ENCODE measurements around the gene DCAF15. TPM values are rescaled to one million over a fixed set of nuclear protein-coding genes. Genes with fewer than 3 reads are reported as not detected.
"Not testable (repeated sequence)": the region's sequence is repeated elsewhere in the genome, so short reads cannot be mapped to it uniquely, and the experiment has no call there.

DCAF15 gene
- total RNA-seq, 1 donor from 2014 or later = 35.1 TPM

GRCh38 chr19:13972368-13973155, 20.3 kb downstream of the DCAF15 start:
- no peak for DNase-seq

GRCh38 chr19:13973479-13973878, 21.2 kb downstream of the DCAF15 start:
- H3K27ac ChIP-seq; DNase-seq; intact Hi-C loops (cut with DNase I); H3K4me1 ChIP-seq; H3K9me3 ChIP-seq; H3K4me3 ChIP-seq; ATAC-seq; H3K27me3 ChIP-seq: not testable (repeated sequence)
- H3K36me3 ChIP-seq = peaks cover 44% of the 10 kb centered on the region

More at GRCh38 chr19:13972368-13973155, 20.3 kb downstream of the DCAF15 start:
- Histone ChIP-seq H3K27me3 (no peaks in the 10 kb centered on the region), H3K27ac (no peak overlapping the region), H3K4me1 (no peaks in the 10 kb centered on the region), H3K9me3 (no peaks in the 10 kb centered on the region), H3K36me3 (peaks cover 53% of the 10 kb centered on the region), H3K4me3 (no peak overlapping the region)
- intact Hi-C loops (cut with DNase I) = no loop called here
- no peak for ATAC-seq
- no peak for TF ChIP-seq CTCF (IDR thresholded peaks at IDR 0.05)

- no peak overlapping the region for H3K27ac ChIP-seq
- ATAC-seq = peak; percentile 26
- no peaks in the 10 kb centered on the region for H3K9me3 ChIP-seq
- H3K27me3 ChIP-seq = no peaks in the 10 kb centered on the region
- no peak for TF ChIP-seq CTCF (IDR thresholded peaks at IDR 0.05)
- H3K36me3 ChIP-seq = peaks cover 39% of the 10 kb centered on the region
- H3K4me3 ChIP-seq = no peak overlapping the region
- no peak for DNase-seq
- peaks cover 8% of the 10 kb centered on the region for H3K4me1 ChIP-seq
- intact Hi-C loops (cut with DNase I) = no loop called here
Measured at GRCh38 chr19:13974073-13974472, 21.8 kb downstream of the DCAF15 start.

- no peak overlapping the region for H3K4me3 ChIP-seq
- H3K4me1 ChIP-seq = peaks cover 13% of the 10 kb centered on the region
- no peaks in the 10 kb centered on the region for H3K27me3 ChIP-seq
- intact Hi-C loops (cut with DNase I) = no loop called here
- no peak for DNase-seq
- ATAC-seq = no peak
- no peak overlapping the region for H3K27ac ChIP-seq
- TF ChIP-seq CTCF (IDR thresholded peaks at IDR 0.05) = no peak
- H3K9me3 ChIP-seq = no peaks in the 10 kb centered on the region
- H3K36me3 ChIP-seq = peaks cover 30% of the 10 kb centered on the region
Measured at GRCh38 chr19:13975870-13976269, 23.6 kb downstream of the DCAF15 start.

GRCh38 chr19:13976446-13976845, 24.1 kb downstream of the DCAF15 start:
- no peaks in the 10 kb centered on the region for H3K9me3 ChIP-seq
- no peaks in the 10 kb centered on the region for H3K27me3 ChIP-seq
- H3K27ac ChIP-seq = no peak overlapping the region
- ATAC-seq (no peak), DNase-seq (no peak)
- intact Hi-C loops (cut with DNase I) = no loop called here
- TF ChIP-seq CTCF (IDR thresholded peaks at IDR 0.05) = no peak
- H3K4me3 ChIP-seq = no peak overlapping the region
- peaks cover 30% of the 10 kb centered on the region for H3K36me3 ChIP-seq
- peaks cover 13% of the 10 kb centered on the region for H3K4me1 ChIP-seq

GRCh38 chr19:13977803-13978202, 25.5 kb downstream of the DCAF15 start:
- no peak overlapping the region for H3K4me3 ChIP-seq
- ATAC-seq (no peak), DNase-seq (no peak)
- no peaks in the 10 kb centered on the region for H3K9me3 ChIP-seq
- TF ChIP-seq CTCF (IDR thresholded peaks at IDR 0.05) = no peak
- H3K27ac ChIP-seq = peak overlapping the region; percentile 68
- intact Hi-C loops (cut with DNase I) = no loop called here
- peaks cover 13% of the 10 kb centered on the region for H3K4me1 ChIP-seq
- no peaks in the 10 kb centered on the region for H3K27me3 ChIP-seq
- H3K36me3 ChIP-seq = peaks cover 21% of the 10 kb centered on the region
